Ovary (tissue), 9 donors: ENCODE data around the gene SDHAF2. TPM values are rescaled to one million over a fixed set of nuclear protein-coding genes. Genes with fewer than 3 reads are reported as not detected.

Source experiments
- DNase-seq, 5 donors: peaks; one replicate each; pipeline ENCODE4 v3.0.0-alpha.2; 2019 to 2020
- H3K27ac ChIP-seq, 2 donors: fragments of 200-600 bp; one replicate each; pipeline versions ENCODE4 v1.5.1 to v1.8.0; 2019 to 2022
- H3K27me3 ChIP-seq: fragments of 200-600 bp; one replicate; pipeline ENCODE4 v1.8.0; 2022
- H3K36me3 ChIP-seq: fragments of 200-600 bp; sonication (generic); one replicate; pipeline ENCODE4 v1.5.1; 2019
- H3K4me1 ChIP-seq: one replicate; pipeline ENCODE4 v1.8.1; 2013; ENCODE audit warnings: mild to moderate bottlenecking, moderate library complexity; ENCODE audit not compliant: insufficient read depth
- H3K4me3 ChIP-seq: fragments of 200-600 bp; sonication (generic); one replicate; pipeline ENCODE4 v1.5.1; 2017
- H3K9me3 ChIP-seq, 2 donors: fragments of 200-600 bp in 1 of 2; sonication (generic) in 1 of 2; one replicate each; pipeline versions ENCODE4 v1.5.1 to v1.8.1; 2013 to 2019; ENCODE audit warnings: mild to moderate bottlenecking in 1 of 2, moderate library complexity in 1 of 2
- EP300 ChIP-seq: sonication (generic); formaldehyde crosslinking; IDR thresholded peaks from one replicate; pipeline ENCODE4 v1.6.1; 2017; ENCODE audit warnings: antibody characterized with exemption
- POLR2A ChIP-seq: fragments of 450-650 bp; IDR thresholded peaks from one replicate; pipeline ENCODE4 v1.6.1; 2017; ENCODE audit warnings: antibody characterized with exemption, mild to moderate bottlenecking, moderate library complexity
- WGBS, 3 donors: extraction: QIAGEN DNeasy Blood & Tissue Kit in 1 of 3; methylation state at CpG; one replicate each; pipeline versions ENCODE4 v1.1.5 to v1.1.7; 2013 to 2017; 5-methylcytosine and 5-hydroxymethylcytosine counted together
- intact Hi-C, 4 donors: fragments of 100-400 bp; cut with DNase I; formaldehyde crosslinking; loops; one replicate each; pipeline versions ENCODE4 v1.11.0 to v1.15.1; 2022 to 2023
- polyA plus RNA-seq, 2 donors: library from polyadenylated mRNA; stranded (reverse); fragments of 200-250 nt in 1 of 2; fragments of 350-450 nt in 1 of 2; fragmentation: Illumina TruSeq in 1 of 2; extraction: RNeasy Lipid Tissue Mini Kit (QIAGEN cat#74804) in 1 of 2; gene quantifications; one replicate each; pipeline ENCODE4 v1.2.3, GENCODE V29; 2013 to 2014
- total RNA-seq, 7 donors: library from RNA; depleted of rRNA in 2 of 7; stranded (reverse); fragments of >200 nt in 2 of 7; fragmentation: NEBNext Ultra II Directional in 3 of 7; extraction: Animal tissue kit (Norgen Biotek cat#: 25700) in 3 of 7; gene quantifications; one replicate each; pipeline versions ENCODE4 v1.1.0 to v1.2.4, GENCODE V29; 2016 to 2023
- TF ChIP-seq, protein P1 (sequence below), 3 donors: fragments of 450-650 bp in 2 of 3; fragments of 200-600 bp in 1 of 3; IDR thresholded peaks; one replicate each; pipeline versions ENCODE4 v1.5.1 to v1.8.0; 2016 to 2022; ENCODE audit warnings: antibody characterized with exemption in 3 of 3, mild to moderate bottlenecking in 1 of 3
- donor health status: DM: no; HTN: no; CAD: no; lungs with moderate emphysema.
- donor health status: DM: no; HTN: no; CAD: no.
- donor health status: Bipolar disorder and iron deficiency.
- donor health status: DM: yes; HTN: yes; CAD: no.
- donor health status: DM: no; HTN: no; CAD: no.
- donor health status: DM: yes; HTN: yes; CAD: no.

Gene SDHAF2
- total and polyA plus RNA-seq, 9 donors: 31.9 to 91.1 (median 39.5) TPM

DNA sequence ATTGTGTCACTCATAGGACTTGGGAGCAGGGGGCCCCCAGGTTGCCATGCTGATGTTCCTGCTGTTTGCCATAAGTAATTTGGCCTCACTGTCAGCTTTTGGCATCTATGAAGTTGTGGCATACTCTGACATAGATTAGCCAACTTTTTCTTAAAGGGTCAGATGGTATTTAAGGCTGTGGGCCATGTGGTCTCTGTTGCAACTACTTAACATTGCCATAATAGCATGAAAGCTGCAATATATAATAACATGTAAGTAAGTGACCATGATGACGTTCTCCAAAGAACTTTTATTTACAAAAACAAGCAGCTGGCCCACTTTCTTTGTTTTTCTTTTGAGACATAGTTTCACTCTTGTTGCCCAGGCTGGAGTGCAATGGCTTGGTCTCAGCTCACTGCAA is 39.8 kb upstream of the SDHAF2 start:
- H3K9me3 ChIP-seq: no peaks in the 10 kb centered on the region
- no peaks in the 10 kb centered on the region for H3K36me3 ChIP-seq
- no peak overlapping the region for H3K4me3 ChIP-seq
- WGBS, 3 donors: 17 to 47% (median 33%) methylated on average over 1 of the region's 1 CpG
- TF ChIP-seq EP300: no peak
- TF ChIP-seq POLR2A: no peak
- TF ChIP-seq, protein P1, sequence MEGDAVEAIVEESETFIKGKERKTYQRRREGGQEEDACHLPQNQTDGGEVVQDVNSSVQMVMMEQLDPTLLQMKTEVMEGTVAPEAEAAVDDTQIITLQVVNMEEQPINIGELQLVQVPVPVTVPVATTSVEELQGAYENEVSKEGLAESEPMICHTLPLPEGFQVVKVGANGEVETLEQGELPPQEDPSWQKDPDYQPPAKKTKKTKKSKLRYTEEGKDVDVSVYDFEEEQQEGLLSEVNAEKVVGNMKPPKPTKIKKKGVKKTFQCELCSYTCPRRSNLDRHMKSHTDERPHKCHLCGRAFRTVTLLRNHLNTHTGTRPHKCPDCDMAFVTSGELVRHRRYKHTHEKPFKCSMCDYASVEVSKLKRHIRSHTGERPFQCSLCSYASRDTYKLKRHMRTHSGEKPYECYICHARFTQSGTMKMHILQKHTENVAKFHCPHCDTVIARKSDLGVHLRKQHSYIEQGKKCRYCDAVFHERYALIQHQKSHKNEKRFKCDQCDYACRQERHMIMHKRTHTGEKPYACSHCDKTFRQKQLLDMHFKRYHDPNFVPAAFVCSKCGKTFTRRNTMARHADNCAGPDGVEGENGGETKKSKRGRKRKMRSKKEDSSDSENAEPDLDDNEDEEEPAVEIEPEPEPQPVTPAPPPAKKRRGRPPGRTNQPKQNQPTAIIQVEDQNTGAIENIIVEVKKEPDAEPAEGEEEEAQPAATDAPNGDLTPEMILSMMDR (IDR thresholded peaks at IDR 0.05): no peak
- no peaks in the 10 kb centered on the region for H3K27me3 ChIP-seq
- peaks cover 12% of the 10 kb centered on the region for H3K4me1 ChIP-seq
- intact Hi-C loops: loop anchor here in 1 of 4 donors (10.0 kb wide), 1 partner anchor 135 kb away; no protein-coding TSS in a partner anchor
- no peak overlapping the region for H3K27ac ChIP-seq
- no peak for DNase-seq

DNA sequence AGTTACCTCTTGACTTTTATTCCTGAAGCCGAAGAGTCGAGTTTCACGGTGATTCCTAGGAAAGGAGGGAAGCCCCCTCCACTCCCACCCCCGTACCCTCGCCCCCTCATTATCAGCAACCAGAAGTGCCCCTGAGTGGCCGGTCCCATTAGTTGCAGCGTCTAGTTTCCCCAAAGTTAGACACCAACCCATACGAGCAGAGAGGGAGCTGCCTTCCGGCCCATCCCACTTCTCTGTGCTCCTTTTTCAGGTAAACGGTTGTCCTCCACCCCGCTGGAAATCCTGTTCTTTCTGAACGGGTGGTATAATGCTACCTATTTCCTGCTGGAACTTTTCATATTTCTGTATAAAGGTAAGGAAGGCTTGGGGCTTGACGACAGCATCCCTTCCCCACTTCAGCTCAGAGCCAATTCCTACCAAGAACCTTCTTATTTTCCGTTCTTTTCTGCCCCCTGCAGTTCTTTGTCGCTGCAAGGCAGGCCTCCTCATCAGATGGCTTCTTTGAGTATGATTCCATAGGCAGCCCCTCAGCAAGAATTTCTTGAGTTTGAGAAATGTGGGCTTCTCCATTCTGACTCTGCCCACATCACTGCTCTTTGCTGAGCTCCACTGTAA is 36.8 kb upstream of the SDHAF2 start:
- WGBS, 3 donors: 1% methylated on average over 15 of the region's 15 CpGs

DNA sequence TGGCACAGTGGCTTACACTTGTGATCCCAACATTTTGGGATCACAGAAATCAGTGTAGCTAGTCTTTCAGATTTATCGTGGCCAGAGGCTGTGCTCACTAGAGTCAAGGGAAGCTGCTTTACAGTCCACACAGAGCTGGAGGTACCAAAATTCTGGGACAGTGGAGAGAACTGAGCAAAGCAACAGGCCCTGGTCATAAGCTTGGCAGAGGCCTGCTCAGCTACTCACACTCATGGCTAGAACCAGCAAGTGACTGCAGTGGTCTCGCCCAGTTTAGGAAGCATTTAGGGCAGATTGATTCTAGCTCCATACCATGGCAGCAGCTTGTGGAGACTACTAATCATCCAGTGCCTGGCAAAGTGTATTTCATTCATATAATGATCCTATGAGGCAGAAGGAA is 28.8 kb upstream of the SDHAF2 start:
- 89 to 95% (median 89%) methylated on average over 2 of the region's 2 CpGs for WGBS, 3 donors
- Histone ChIP-seq H3K4me3 (no peak overlapping the region), H3K27me3 (no peaks in the 10 kb centered on the region), H3K27ac (no peak overlapping the region), H3K9me3 (no peaks in the 10 kb centered on the region), H3K4me1 (no peaks in the 10 kb centered on the region), H3K36me3 (no peaks in the 10 kb centered on the region)
- intact Hi-C loops: no loop called here
- DNase-seq: no peak
- TF ChIP-seq POLR2A: no peak
- no peak for TF ChIP-seq EP300
- TF ChIP-seq, protein P1 (IDR thresholded peaks at IDR 0.05): no peak

More for the DNA sequence above, 36.8 kb upstream of the SDHAF2 start:
- H3K27me3 ChIP-seq: no peaks in the 10 kb centered on the region
- H3K4me3 ChIP-seq: peak overlapping the region; percentile 76
- intact Hi-C loops: loop anchor here in 1 of 4 donors (10.0 kb wide), 1 partner anchor 138 kb away; no protein-coding TSS in a partner anchor
- TF ChIP-seq, protein P1 (IDR thresholded peaks at IDR 0.05): no peak
- TF ChIP-seq POLR2A (no peak), EP300 (no peak)
- H3K27ac ChIP-seq: peak overlapping the region; percentile 18 to 49
- no peaks in the 10 kb centered on the region for H3K36me3 ChIP-seq
- peaks cover 10% of the 10 kb centered on the region for H3K4me1 ChIP-seq
- H3K9me3 ChIP-seq: no peaks in the 10 kb centered on the region
- DNase-seq: no peak

DNA sequence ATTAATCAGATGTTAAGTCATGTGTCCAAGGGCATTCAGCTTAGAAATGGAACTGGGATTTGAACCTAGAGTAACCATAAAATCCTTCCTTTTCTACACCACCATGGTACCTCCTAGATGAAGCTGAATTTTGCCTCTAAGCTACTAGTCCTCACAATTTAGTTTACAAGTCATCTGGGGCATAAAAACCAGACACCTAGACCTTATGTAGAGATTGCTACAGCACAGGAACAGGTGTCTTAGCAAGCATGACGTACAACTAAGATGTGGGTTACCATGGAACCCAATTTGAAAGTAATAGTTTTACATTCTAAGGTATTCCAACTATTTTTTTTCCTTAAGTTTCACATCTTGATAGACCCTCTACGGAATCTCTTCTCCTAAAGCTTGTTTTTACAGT is 28.4 kb upstream of the SDHAF2 start:
- Histone ChIP-seq H3K27ac (no peak overlapping the region), H3K4me3 (no peak overlapping the region), H3K36me3 (no peaks in the 10 kb centered on the region), H3K27me3 (no peaks in the 10 kb centered on the region), H3K4me1 (no peaks in the 10 kb centered on the region), H3K9me3 (no peaks in the 10 kb centered on the region)
- TF ChIP-seq POLR2A (no peak), EP300 (no peak)
- TF ChIP-seq, protein P1 (IDR thresholded peaks at IDR 0.05): no peak
- no peak for DNase-seq
- intact Hi-C loops: no loop called here
- 73 to 82% (median 76%) methylated on average over 2 of the region's 2 CpGs for WGBS, 3 donors
